ENCODE data around the gene CRIP2. TPM values are rescaled to one million over a fixed set of nuclear protein-coding genes. Genes with fewer than 3 reads are reported as not detected.

The CRIP2 gene
- total and polyA plus RNA-seq, 9 of the 15 experiments (the other 6 are each of a cell fraction or from before 2014, with no cell fraction given), result 0.18 to 2.0 (median 0.69) TPM; not detected in 1

- TF ChIP-seq, protein P1, sequence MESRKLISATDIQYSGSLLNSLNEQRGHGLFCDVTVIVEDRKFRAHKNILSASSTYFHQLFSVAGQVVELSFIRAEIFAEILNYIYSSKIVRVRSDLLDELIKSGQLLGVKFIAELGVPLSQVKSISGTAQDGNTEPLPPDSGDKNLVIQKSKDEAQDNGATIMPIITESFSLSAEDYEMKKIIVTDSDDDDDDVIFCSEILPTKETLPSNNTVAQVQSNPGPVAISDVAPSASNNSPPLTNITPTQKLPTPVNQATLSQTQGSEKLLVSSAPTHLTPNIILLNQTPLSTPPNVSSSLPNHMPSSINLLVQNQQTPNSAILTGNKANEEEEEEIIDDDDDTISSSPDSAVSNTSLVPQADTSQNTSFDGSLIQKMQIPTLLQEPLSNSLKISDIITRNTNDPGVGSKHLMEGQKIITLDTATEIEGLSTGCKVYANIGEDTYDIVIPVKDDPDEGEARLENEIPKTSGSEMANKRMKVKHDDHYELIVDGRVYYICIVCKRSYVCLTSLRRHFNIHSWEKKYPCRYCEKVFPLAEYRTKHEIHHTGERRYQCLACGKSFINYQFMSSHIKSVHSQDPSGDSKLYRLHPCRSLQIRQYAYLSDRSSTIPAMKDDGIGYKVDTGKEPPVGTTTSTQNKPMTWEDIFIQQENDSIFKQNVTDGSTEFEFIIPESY (CRISPR knock-in tag; IDR thresholded peaks at IDR 0.05), result 0 out of 2 replicates have a peak, but pooled peaks have one; percentile 13
- TF ChIP-seq POLR2G (IDR thresholded peaks at IDR 0.05; ENCODE audit: low read depth, low read length), result 0 out of 2 replicates have a peak, but pooled peaks have one; percentile 3
- no peak for TF ChIP-seq CBX2 (IDR thresholded peaks at IDR 0.05; ENCODE audit: insufficient read depth, low read length, poor library complexity, severe bottlenecking)
- TF ChIP-seq ZNF655 (CRISPR knock-in tag; IDR thresholded peaks at IDR 0.05), result no peak
- TF ChIP-seq CBX8 (IDR thresholded peaks at IDR 0.05; ENCODE audit: borderline replicate concordance, extremely low read depth, low read depth, low read length, poor library complexity, severe bottlenecking), result no peak
- no peak for TF ChIP-seq MCM2 (IDR thresholded peaks at IDR 0.05; ENCODE audit: low read depth)
- TF ChIP-seq DLX4 (CRISPR knock-in tag; IDR thresholded peaks at IDR 0.05), result no peak
- no peak for TF ChIP-seq HNRNPUL1 (IDR thresholded peaks at IDR 0.05; ENCODE audit: low read length)
Measured at GRCh38 chr14:105447651-105448640, 26.7 kb upstream of the CRIP2 start (continued).
